K562 (cell line): Measurements from ENCODE around the gene HOXA1. TPM values are rescaled to one million over a fixed set of nuclear protein-coding genes. Genes with fewer than 3 reads are reported as not detected.

Experiments
- polyA plus RNA-seq, 8 experiments: library from polyadenylated mRNA; depleted of rRNA in 4 of 8; stranded (reverse) in 5 of 8; unstranded in 3 of 8; fragments of >200 nt; fragmentation: Nextera tagmentation in 2 of 8; fragmentation: Illumina TruSeq in 1 of 8; extraction: Ambion mirVana in 2 of 8; extraction: Trizol in 1 of 8; gene quantifications; 2 replicates each; pipeline versions ENCODE4 v1.2.1 to v1.2.3, GENCODE V29; 2011 to 2014; ENCODE audit warnings: inconsistent platforms in 1 of 8, missing spikeins in 1 of 8
- total RNA-seq, 7 experiments: library from RNA; depleted of rRNA in 6 of 7; stranded (reverse); fragments of >200 nt in 6 of 7; fragmentation: Illumina TruSeq in 2 of 7; extraction: Trizol in 2 of 7; gene quantifications; 2 replicates each; pipeline versions ENCODE4 v1.2.1 to v1.2.3, GENCODE V29; 2011 to 2021; ENCODE audit warnings: low replicate concordance in 1 of 7
- TF ChIP-seq, protein P1 (sequence below), 2 experiments: fragments of 450-650 bp in 1 of 2; sonication (generic) in 1 of 2; formaldehyde crosslinking in 1 of 2; IDR thresholded peaks; 2 replicates each; pipeline versions ENCODE4 v1.7.1 to v1.9.0; 2016 to 2022; ENCODE audit warnings: inconsistent platforms in 1 of 2, mild to moderate bottlenecking in 1 of 2, missing genetic modification reagents in 1 of 2

Gene HOXA1
- total and polyA plus RNA-seq, 9 of the 15 experiments (the other 6 are each of a cell fraction or from before 2014, with no cell fraction given): 0.03 to 0.63 (median 0.09) TPM; not detected in 4

DNA sequence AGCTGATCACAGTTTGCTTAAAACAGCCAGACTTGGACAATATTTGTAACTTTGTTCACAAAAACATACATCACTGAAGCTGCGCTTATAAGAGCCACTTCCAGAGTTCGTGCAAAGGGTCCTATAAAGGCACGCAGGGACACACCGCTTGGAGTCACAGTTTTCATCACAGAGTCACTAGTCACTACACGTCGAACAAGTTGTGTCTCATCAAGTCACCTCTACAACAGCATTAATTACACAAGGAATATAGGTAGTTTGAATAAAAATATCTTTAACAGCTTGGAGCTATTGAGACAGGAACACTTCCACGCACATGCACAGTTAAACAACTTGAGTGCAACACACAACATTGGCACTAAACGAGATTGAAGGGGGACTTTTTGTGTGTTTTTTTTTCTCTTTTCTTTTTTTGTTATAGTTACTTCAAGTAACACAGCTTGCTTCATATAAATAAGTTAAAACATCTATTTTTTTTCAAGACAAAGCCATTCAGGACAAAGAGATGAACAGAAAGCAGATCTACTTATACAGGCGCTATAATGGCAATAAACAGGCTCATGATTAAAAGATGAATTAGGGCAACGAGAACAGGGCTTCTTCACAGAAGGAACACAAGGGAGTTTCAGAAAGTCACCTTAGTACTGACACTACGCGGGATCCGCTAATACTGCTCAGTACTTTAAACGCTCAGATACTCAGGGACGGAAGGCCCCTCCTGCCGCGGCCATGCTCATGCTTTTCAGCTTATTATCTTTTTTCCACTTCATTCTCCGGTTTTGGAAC is 45.5 kb upstream of the HOXA1 start (continued):
- TF ChIP-seq, protein P1, sequence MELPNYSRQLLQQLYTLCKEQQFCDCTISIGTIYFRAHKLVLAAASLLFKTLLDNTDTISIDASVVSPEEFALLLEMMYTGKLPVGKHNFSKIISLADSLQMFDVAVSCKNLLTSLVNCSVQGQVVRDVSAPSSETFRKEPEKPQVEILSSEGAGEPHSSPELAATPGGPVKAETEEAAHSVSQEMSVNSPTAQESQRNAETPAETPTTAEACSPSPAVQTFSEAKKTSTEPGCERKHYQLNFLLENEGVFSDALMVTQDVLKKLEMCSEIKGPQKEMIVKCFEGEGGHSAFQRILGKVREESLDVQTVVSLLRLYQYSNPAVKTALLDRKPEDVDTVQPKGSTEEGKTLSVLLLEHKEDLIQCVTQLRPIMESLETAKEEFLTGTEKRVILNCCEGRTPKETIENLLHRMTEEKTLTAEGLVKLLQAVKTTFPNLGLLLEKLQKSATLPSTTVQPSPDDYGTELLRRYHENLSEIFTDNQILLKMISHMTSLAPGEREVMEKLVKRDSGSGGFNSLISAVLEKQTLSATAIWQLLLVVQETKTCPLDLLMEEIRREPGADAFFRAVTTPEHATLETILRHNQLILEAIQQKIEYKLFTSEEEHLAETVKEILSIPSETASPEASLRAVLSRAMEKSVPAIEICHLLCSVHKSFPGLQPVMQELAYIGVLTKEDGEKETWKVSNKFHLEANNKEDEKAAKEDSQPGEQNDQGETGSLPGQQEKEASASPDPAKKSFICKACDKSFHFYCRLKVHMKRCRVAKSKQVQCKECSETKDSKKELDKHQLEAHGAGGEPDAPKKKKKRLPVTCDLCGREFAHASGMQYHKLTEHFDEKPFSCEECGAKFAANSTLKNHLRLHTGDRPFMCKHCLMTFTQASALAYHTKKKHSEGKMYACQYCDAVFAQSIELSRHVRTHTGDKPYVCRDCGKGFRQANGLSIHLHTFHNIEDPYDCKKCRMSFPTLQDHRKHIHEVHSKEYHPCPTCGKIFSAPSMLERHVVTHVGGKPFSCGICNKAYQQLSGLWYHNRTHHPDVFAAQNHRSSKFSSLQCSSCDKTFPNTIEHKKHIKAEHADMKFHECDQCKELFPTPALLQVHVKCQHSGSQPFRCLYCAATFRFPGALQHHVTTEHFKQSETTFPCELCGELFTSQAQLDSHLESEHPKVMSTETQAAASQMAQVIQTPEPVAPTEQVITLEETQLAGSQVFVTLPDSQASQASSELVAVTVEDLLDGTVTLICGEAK (IDR thresholded peaks at IDR 0.05): no peak
- TF ChIP-seq, protein P1 (CRISPR knock-in tag; IDR thresholded peaks at IDR 0.05): no peak
